ENCODE measurements around the gene BBOX1.
"Not testable (repeated sequence)": the region's sequence is repeated elsewhere in the genome, so short reads cannot be mapped to it uniquely, and the experiment has no call there.

Gene BBOX1

GRCh38 chr11:27174021-27174420, 133.4 kb downstream of the BBOX1 start:
- in situ Hi-C loops (cut with MboI; ENCODE audit: low sequenced_read_pairs), result loop anchor here (25.0 kb wide), 2 partner anchors 412 to 887 kb away; no protein-coding TSS in a partner anchor
- DNase-seq (ENCODE audit: low spot score in 2 of 2), result no peak

GRCh38 chr11:27174672-27175210, 134.1 kb downstream of the BBOX1 start:
- no peak overlapping the region for H3K4me3 ChIP-seq
- no peaks in the 10 kb centered on the region for H3K9me3 ChIP-seq
- no peak for DNase-seq (ENCODE audit: low spot score in 2 of 2)
- no peaks in the 10 kb centered on the region for H3K36me3 ChIP-seq (replicated peaks)
- no peaks in the 10 kb centered on the region for H3K4me1 ChIP-seq
- in situ Hi-C loops (cut with MboI; ENCODE audit: low sequenced_read_pairs), result loop anchor here (25.0 kb wide), 2 partner anchors 412 to 887 kb away; no protein-coding TSS in a partner anchor
- H3K27me3 ChIP-seq (ENCODE audit: low read depth), result peaks cover 10% of the 10 kb centered on the region

More at GRCh38 chr11:27174021-27174420, 133.4 kb downstream of the BBOX1 start:
- Histone ChIP-seq H3K36me3 (replicated peaks) (no peaks in the 10 kb centered on the region), H3K4me3 (no peak overlapping the region), H3K27me3 (ENCODE audit: low read depth) (peaks cover 10% of the 10 kb centered on the region), H3K9me3 (no peaks in the 10 kb centered on the region), H3K4me1 (no peaks in the 10 kb centered on the region)

DNA sequence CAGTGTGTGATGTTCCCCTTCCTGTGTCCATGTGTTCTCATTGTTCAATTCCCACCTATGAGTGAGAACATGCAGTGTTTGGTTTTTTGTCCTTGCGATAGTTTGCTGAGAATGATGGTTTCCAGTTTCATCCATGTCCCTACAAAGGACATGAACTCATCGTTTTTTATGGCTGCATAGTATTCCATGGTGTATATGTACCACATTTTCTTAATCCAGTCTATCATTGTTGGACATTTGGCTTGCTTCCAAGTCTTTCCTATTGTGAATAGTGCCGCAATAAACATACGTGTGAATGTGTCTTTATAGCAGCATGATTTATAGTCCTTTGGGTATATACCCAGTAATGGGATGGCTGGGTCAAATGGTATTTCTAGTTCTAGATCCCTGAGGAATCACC, 134.9 kb downstream of the BBOX1 start:
- in situ Hi-C loops (cut with MboI; ENCODE audit: low sequenced_read_pairs); H3K27me3 ChIP-seq (ENCODE audit: low read depth); H3K36me3 ChIP-seq (replicated peaks); DNase-seq (ENCODE audit: low spot score in 2 of 2); H3K9me3 ChIP-seq; H3K4me1 ChIP-seq; H3K4me3 ChIP-seq: not testable (repeated sequence)
